Prostate gland (tissue), 2 donors: ENCODE data around the gene FMNL2.
"Not testable (repeated sequence)": the region's sequence is repeated elsewhere in the genome, so short reads cannot be mapped to it uniquely, and the experiment has no call there.

ENCODE experiments used
- POLR2AphosphoS5 ChIP-seq: sonication (generic); formaldehyde crosslinking; IDR thresholded peaks from one replicate; pipeline ENCODE4 v1.6.1; 2017; ENCODE audit warnings: antibody characterized with exemption
- TF ChIP-seq, protein P1 (sequence below), 4 experiments: fragments of 200-600 bp in 2 of 4; fragments of 450-650 bp in 2 of 4; sonication (generic) in 2 of 4; IDR thresholded peaks; 1 replicate in 3 of 4; 2 replicates in 1 of 4; pipeline ENCODE4 v1.5.1; 2016 to 2019; ENCODE audit warnings: antibody characterized with exemption in 4 of 4, mild to moderate bottlenecking in 2 of 4, moderate library complexity in 2 of 4

DNA sequence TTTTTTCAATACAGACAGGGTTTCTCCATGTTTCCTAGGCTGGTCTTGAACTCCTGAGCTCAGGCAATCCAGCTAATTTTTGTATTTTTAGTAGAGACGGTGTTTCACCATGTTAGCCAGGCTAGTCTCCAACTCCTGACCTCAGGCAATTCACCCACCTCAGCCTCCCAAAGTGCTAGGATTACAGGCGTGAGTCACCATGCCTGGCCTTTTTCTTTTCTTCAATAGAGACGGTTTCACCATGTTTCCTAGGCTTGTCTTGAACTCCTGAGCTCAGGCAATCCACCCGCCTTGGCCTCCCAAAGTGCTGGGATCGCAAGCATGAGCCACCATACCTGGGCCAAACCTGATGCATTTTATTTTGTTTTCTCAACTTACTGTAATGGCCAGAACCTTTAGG, 9.8 kb upstream of the FMNL2 start:
- TF ChIP-seq, protein P1, sequence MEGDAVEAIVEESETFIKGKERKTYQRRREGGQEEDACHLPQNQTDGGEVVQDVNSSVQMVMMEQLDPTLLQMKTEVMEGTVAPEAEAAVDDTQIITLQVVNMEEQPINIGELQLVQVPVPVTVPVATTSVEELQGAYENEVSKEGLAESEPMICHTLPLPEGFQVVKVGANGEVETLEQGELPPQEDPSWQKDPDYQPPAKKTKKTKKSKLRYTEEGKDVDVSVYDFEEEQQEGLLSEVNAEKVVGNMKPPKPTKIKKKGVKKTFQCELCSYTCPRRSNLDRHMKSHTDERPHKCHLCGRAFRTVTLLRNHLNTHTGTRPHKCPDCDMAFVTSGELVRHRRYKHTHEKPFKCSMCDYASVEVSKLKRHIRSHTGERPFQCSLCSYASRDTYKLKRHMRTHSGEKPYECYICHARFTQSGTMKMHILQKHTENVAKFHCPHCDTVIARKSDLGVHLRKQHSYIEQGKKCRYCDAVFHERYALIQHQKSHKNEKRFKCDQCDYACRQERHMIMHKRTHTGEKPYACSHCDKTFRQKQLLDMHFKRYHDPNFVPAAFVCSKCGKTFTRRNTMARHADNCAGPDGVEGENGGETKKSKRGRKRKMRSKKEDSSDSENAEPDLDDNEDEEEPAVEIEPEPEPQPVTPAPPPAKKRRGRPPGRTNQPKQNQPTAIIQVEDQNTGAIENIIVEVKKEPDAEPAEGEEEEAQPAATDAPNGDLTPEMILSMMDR (IDR thresholded peaks at IDR 0.05) = not testable (repeated sequence)
- not testable (repeated sequence) for TF ChIP-seq POLR2AphosphoS5
